ENCODE data around the gene SCYGR7. TPM values are rescaled to one million over a fixed set of nuclear protein-coding genes. Genes with fewer than 3 reads are reported as not detected.

The SCYGR7 gene
- total RNA-seq, 1 donor from 2014 or later, result not detected

- Mint-ChIP-seq H3K4me3 (no peak overlapping the region), H3K9me3 (peaks cover 6% of the 10 kb centered on the region), H3K27ac (peak overlapping the region; percentile 96), H3K36me3 (peaks cover 18% of the 10 kb centered on the region), H3K4me1 (peaks cover 16% of the 10 kb centered on the region), H3K27me3 (ENCODE audit: low read depth) (no peaks in the 10 kb centered on the region)
- no peak for DNase-seq (ENCODE audit: low spot score in 2 of 2, unreplicated experiment in 2 of 2)
- no peak for TF ChIP-seq CTCF (IDR thresholded peaks at IDR 0.05; ENCODE audit: unreplicated experiment)
Measured at GRCh38 chr2:227703280-227703732, 24.8 kb upstream of the SCYGR7 start.

GRCh38 chr2:227703961-227704360 lies 24.2 kb upstream of the SCYGR7 start:
- Mint-ChIP-seq H3K4me1 (peaks cover 16% of the 10 kb centered on the region), H3K9me3 (peaks cover 6% of the 10 kb centered on the region), H3K27ac (peak overlapping the region; percentile 96), H3K4me3 (no peak overlapping the region), H3K27me3 (ENCODE audit: low read depth) (no peaks in the 10 kb centered on the region), H3K36me3 (peaks cover 16% of the 10 kb centered on the region)
- TF ChIP-seq CTCF (IDR thresholded peaks at IDR 0.05; ENCODE audit: unreplicated experiment), result no peak
- DNase-seq (ENCODE audit: low spot score in 2 of 2, unreplicated experiment in 2 of 2), result no peak

GRCh38 chr2:227706859-227707258 lies 21.3 kb upstream of the SCYGR7 start:
- Mint-ChIP-seq H3K27ac (no peak overlapping the region), H3K4me3 (no peak overlapping the region), H3K27me3 (ENCODE audit: low read depth) (no peaks in the 10 kb centered on the region), H3K4me1 (peaks cover 16% of the 10 kb centered on the region), H3K36me3 (peaks cover 7% of the 10 kb centered on the region), H3K9me3 (no peaks in the 10 kb centered on the region)
- TF ChIP-seq CTCF (IDR thresholded peaks at IDR 0.05; ENCODE audit: unreplicated experiment), result no peak
- DNase-seq (ENCODE audit: low spot score in 2 of 2, unreplicated experiment in 2 of 2), result no peak

GRCh38 chr2:227707390-227707789 lies 20.7 kb upstream of the SCYGR7 start:
- Mint-ChIP-seq H3K4me3 (no peak overlapping the region), H3K4me1 (peaks cover 16% of the 10 kb centered on the region), H3K9me3 (no peaks in the 10 kb centered on the region), H3K27me3 (ENCODE audit: low read depth) (no peaks in the 10 kb centered on the region), H3K36me3 (peaks cover 4% of the 10 kb centered on the region), H3K27ac (no peak overlapping the region)
- no peak for DNase-seq (ENCODE audit: low spot score in 2 of 2, unreplicated experiment in 2 of 2)
- TF ChIP-seq CTCF (IDR thresholded peaks at IDR 0.05; ENCODE audit: unreplicated experiment), result no peak

- no peaks in the 10 kb centered on the region for H3K27me3 Mint-ChIP-seq (ENCODE audit: low read depth)
Measured at GRCh38 chr2:227710986-227711385, 17.1 kb upstream of the SCYGR7 start.

More at GRCh38 chr2:227710986-227711385, 17.1 kb upstream of the SCYGR7 start:
- Mint-ChIP-seq H3K4me1 (no peaks in the 10 kb centered on the region), H3K36me3 (peaks cover 2% of the 10 kb centered on the region), H3K27ac (no peak overlapping the region), H3K4me3 (no peak overlapping the region), H3K9me3 (no peaks in the 10 kb centered on the region)
- TF ChIP-seq CTCF (IDR thresholded peaks at IDR 0.05; ENCODE audit: unreplicated experiment), result no peak
- DNase-seq (ENCODE audit: low spot score in 2 of 2, unreplicated experiment in 2 of 2), result no peak
